HG03097 (cell line): ENCODE results near the gene SND1.

Experiments used
- ATAC-seq: cut with Tn5 transposase; IDR thresholded peaks from one replicate; pipeline ENCODE4 v1.9.1; 2021; ENCODE audit not compliant: unreplicated experiment, low FRiP score

Gene SND1

GRCh38 chr7:127682140-127682539 is 30.1 kb downstream of the SND1 start:
- ATAC-seq = no peak

GRCh38 chr7:127683776-127684681 is 32.0 kb downstream of the SND1 start:
- peak; percentile 67 for ATAC-seq

- ATAC-seq = no peak
Observed at GRCh38 chr7:127689194-127689772, 37.3 kb downstream of the SND1 start.

GRCh38 chr7:127690337-127690736 is 38.3 kb downstream of the SND1 start:
- no peak for ATAC-seq

GRCh38 chr7:127690806-127691205 is 38.8 kb downstream of the SND1 start:
- no peak for ATAC-seq

DNA sequence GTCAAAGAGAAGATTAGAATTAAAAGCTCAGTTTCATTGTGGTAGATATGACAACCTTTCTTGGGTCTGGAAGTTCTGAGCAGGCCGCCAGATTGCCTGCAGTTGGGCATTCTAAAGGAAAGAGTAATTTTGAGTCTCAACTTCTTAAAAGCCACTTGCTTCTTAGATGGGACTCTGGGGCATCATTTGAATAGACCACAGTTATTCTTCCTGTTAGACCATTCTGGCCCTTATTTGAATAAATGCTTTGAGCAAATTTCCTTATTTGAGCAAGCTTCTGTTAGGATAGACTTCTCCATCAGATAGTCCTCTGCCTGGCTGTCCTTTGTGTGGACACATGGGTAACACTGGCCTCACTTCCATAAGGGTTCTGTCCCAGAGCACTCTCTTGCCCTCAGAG is 40.2 kb downstream of the SND1 start:
- ATAC-seq = no peak

DNA sequence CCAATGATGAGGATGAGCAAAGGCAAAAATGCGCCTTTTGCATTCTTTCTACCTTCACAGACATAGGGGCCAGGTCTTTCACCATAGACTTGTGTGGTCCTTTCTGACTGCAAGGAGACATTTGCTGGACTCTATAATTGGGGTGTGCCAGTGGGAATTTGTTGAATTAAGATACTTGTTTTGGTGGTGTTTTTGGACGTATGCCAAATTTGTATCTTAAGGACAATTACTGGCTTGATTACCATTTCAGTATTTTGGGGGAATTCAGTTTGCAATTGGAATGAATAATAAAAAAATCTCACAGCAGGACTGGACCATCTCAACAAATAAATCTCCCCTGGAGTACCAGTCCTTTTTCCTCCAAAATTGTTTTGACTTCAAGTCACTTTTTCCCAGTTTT is 47.9 kb downstream of the SND1 start:
- ATAC-seq = no peak

GRCh38 chr7:127702052-127702652 is 50.2 kb downstream of the SND1 start:
- ATAC-seq = no peak

DNA sequence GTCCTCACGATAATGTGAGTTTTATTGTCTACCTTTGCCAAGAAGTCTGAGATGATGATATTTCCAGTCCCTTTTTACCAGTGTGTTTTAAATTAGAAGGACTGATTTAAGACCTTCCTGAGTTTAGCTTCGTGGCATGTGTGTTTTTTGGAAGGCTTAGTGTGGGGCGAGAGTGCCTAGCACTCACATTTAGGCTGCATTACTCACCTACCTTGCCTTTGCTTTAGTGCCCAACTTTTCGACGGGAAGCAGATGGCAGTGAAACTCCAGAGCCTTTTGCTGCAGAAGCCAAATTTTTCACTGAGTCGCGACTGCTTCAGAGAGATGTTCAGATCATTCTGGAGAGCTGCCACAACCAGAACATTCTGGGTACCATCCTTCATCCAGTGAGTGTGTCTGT is 50.9 kb downstream of the SND1 start:
- ATAC-seq = no peak

- ATAC-seq = no peak
Observed at GRCh38 chr7:127704211-127704610, 52.2 kb downstream of the SND1 start.

DNA sequence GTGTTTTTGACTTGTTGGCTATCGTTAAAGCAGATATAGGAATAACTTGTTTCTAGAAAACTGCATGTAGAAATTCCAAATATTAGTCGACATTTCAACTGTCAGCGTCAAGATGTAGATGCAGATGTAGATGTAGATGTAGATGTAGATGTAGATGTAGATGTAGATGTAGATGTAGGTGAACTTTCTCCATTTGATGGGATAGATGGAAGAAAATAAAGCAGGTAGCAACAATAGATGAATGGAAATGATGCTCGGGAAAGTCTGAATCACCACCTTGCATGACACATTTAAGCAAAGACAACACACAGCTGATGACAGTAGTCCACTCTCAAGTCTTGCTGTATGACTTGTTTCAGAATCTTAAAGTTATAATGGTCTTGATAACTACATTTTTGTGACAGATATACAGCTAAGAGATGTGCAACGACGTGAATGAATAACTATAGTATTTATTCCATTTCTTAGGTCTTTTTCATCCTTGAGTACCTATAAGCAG is 53.5 kb downstream of the SND1 start:
- ATAC-seq = no peak

DNA sequence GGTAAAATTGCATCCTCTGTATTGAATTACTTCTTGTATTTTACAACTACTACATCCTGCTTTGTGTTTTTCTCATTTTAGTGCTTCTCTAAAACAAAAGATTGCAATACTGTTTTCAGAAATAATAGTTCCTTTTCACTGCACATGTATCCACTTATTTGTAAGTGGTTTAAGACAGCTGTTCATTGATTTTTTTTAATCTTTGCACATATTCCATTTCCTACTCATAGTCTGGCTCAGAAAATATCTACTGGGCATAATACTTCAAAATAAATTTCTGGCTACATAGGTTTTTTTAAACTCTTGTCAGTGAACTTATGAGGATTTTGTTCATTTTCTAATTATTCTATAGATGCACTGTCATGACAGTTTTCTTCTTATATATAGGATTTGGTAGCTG is 54.8 kb downstream of the SND1 start:
- no peak for ATAC-seq

- ATAC-seq = no peak
Observed at GRCh38 chr7:127708201-127708600, 56.2 kb downstream of the SND1 start.

- ATAC-seq = peak; percentile 71
Observed at GRCh38 chr7:127708788-127709187, 56.8 kb downstream of the SND1 start.

DNA sequence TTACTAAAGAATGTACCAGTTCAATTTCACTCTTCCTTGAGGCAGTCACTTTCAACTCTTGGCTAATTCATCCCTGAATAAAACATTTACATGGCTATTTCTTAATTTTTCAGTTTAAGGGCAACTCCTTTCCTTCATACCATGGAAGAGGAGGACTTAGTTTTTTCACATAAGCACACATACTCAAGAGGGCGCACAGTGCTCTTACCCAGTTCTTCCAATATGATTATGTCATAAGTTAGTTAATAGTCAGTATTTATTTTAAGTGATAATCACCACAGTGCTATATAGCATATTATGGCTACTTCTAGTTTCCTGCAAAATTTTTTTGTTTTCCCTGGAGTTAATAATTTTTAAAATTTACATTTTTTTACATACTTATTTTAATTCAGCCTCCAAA is 58.6 kb downstream of the SND1 start:
- ATAC-seq = no peak

- ATAC-seq = no peak
Observed at GRCh38 chr7:127711872-127712271, 59.9 kb downstream of the SND1 start.

- ATAC-seq = no peak
Observed at GRCh38 chr7:127713006-127713405, 61.0 kb downstream of the SND1 start.

GRCh38 chr7:127713758-127714157 is 61.8 kb downstream of the SND1 start:
- ATAC-seq = no peak

- ATAC-seq = no peak
Observed at GRCh38 chr7:127715272-127715671, 63.3 kb downstream of the SND1 start.

DNA sequence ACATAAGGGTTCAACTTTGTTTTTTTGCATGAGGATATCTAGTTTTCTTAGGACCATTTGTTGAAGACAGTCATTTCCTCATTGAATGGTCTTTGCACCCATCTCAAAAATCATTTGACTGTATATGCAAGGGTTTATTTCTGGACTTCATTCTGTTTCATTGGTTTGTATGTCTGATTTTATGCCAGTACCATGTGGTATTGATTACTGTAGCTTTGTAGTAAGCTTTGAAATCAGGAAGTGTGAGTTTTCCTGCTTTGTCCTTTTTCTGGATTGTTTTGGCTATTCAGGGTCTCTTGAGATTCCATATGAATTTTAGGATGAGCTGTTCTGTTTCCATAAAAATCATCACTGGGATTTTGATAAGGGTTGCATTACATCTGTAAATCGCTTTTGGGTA is 63.9 kb downstream of the SND1 start:
- ATAC-seq = no peak

DNA sequence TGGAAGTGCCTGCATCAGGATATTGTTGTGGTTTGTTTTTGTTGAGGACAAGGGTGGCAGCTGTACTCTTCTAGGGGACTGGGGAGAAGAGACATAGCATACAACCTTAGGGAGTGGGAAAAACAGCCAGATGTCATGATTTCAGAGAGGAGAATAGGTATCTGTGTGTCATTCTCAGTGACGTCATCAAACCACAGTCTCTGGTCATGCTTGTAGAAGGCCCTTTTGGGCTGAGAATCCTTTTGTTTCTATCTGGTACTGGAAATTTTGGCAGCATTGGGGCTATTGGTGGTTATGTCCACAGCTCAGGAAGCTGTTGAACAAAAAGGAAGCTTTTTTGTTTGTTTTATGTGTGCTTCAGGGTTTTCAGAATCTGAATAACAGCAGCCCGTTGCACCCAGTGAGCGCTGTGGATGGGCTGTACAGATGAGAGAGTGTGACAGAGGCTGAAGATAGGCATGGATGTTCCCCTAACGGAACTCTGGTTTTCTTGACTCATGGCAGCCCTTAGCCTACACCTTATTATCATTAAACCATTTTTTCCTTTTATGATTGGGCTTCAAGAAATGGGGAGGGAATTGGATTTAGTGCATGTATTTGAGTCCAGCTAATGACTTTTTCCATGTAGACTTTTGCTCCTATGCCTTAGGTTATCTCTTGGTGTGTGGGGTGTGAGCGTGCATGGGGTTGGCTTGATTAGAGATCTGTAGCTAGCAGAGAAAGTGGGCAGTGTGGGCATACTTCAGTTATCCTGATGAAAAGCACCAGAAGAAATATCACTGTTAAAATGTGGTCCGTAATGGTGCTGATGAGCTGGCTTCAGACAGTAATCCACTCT is 65.7 kb downstream of the SND1 start:
- no peak for ATAC-seq
